ENCODE data around the gene XYLB.
"Not testable (repeated sequence)": the region's sequence is repeated elsewhere in the genome, so short reads cannot be mapped to it uniquely, and the experiment has no call there.

The XYLB gene

GRCh38 chr3:38346587-38347410 lies at the start of gene XYLB:
Gene XYLB (plus strand): TSS chr3:38346785. CDS start chr3:38346869, 84 bp downstream.
- peak; percentile 51 for DNase-seq (ENCODE audit: low read depth)

- DNase-seq (ENCODE audit: low read depth): not testable (repeated sequence)
These were observed 49.5 kb upstream of the XYLB start for GRCh38 chr3:38297053-38297452.

GRCh38 chr3:38297537-38297936 lies 49.0 kb upstream of the XYLB start:
- DNase-seq (ENCODE audit: low read depth): no peak

GRCh38 chr3:38297947-38298711 lies 48.5 kb upstream of the XYLB start:
- DNase-seq (ENCODE audit: low read depth): no peak

GRCh38 chr3:38306941-38307340 lies 39.6 kb upstream of the XYLB start:
- no peak for DNase-seq (ENCODE audit: low read depth)

GRCh38 chr3:38307599-38307998 lies 39.0 kb upstream of the XYLB start:
- DNase-seq (ENCODE audit: low read depth): no peak

- DNase-seq (ENCODE audit: low read depth): no peak
These were observed 38.1 kb upstream of the XYLB start for GRCh38 chr3:38308456-38308855.

GRCh38 chr3:38311476-38311875 lies 35.1 kb upstream of the XYLB start:
- no peak for DNase-seq (ENCODE audit: low read depth)

GRCh38 chr3:38311941-38312340 lies 34.6 kb upstream of the XYLB start:
- no peak for DNase-seq (ENCODE audit: low read depth)

- no peak for DNase-seq (ENCODE audit: low read depth)
These were observed 34.2 kb upstream of the XYLB start for GRCh38 chr3:38312356-38312755.

- no peak for DNase-seq (ENCODE audit: low read depth)
These were observed 33.3 kb upstream of the XYLB start for GRCh38 chr3:38313263-38313662.

GRCh38 chr3:38313695-38314094 lies 32.9 kb upstream of the XYLB start:
- no peak for DNase-seq (ENCODE audit: low read depth)

- no peak for DNase-seq (ENCODE audit: low read depth)
These were observed 32.3 kb upstream of the XYLB start for GRCh38 chr3:38314112-38314763.

GRCh38 chr3:38314764-38315487 lies 31.7 kb upstream of the XYLB start:
- DNase-seq (ENCODE audit: low read depth): no peak

- DNase-seq (ENCODE audit: low read depth): no peak
These were observed 30.9 kb upstream of the XYLB start for GRCh38 chr3:38315488-38316230.

- no peak for DNase-seq (ENCODE audit: low read depth)
These were observed 30.0 kb upstream of the XYLB start for GRCh38 chr3:38316356-38317191.

GRCh38 chr3:38317192-38317759 lies 29.3 kb upstream of the XYLB start:
- DNase-seq (ENCODE audit: low read depth): no peak

- DNase-seq (ENCODE audit: low read depth): no peak
These were observed 27.6 kb upstream of the XYLB start for GRCh38 chr3:38318766-38319671.

GRCh38 chr3:38320638-38321037 lies 25.9 kb upstream of the XYLB start:
- not testable (repeated sequence) for DNase-seq (ENCODE audit: low read depth)
